ENCODE results near the gene NUDT22.

NUDT22 gene

GRCh38 chr11:64225608-64226506 lies at the start of gene NUDT22, which contains the start of gene TRPT1:
Gene NUDT22 (plus strand): TSS chr11:64226274. CDS start chr11:64226653, 379 bp downstream.
Gene TRPT1 (minus strand): TSS chr11:64226186. CDS start chr11:64225860, 326 bp downstream.
- H3K4me3 Mint-ChIP-seq: peak within 1 kb of the TSS; percentile 86
- TF ChIP-seq CTCF (IDR thresholded peaks at IDR 0.05): peak; percentile 18
- no peaks in the 10 kb centered on the region for H3K36me3 Mint-ChIP-seq (ENCODE audit: low read depth)
- peak; percentile 96 for DNase-seq
- no peaks in the 10 kb centered on the region for H3K9me3 Mint-ChIP-seq
- H3K4me1 Mint-ChIP-seq: peaks cover 39% of the 10 kb centered on the region
- peak within 1 kb of the TSS; percentile 93 for H3K27ac Mint-ChIP-seq
- H3K27me3 Mint-ChIP-seq (ENCODE audit: low read depth, poor library complexity): no peaks in the 10 kb centered on the region

GRCh38 chr11:64176751-64177150 lies 49.3 kb upstream of the NUDT22 start:
- Mint-ChIP-seq H3K27me3 (ENCODE audit: low read depth, poor library complexity) (peaks cover 4% of the 10 kb centered on the region), H3K4me1 (peaks cover 15% of the 10 kb centered on the region), H3K36me3 (ENCODE audit: low read depth) (peaks cover 25% of the 10 kb centered on the region), H3K4me3 (no peak overlapping the region), H3K9me3 (peaks cover 15% of the 10 kb centered on the region), H3K27ac (no peak overlapping the region)
- TF ChIP-seq CTCF (IDR thresholded peaks at IDR 0.05): no peak
- no peak for DNase-seq

GRCh38 chr11:64178203-64178602 lies 47.9 kb upstream of the NUDT22 start:
- H3K9me3 Mint-ChIP-seq: peaks cover 15% of the 10 kb centered on the region
- H3K27me3 Mint-ChIP-seq (ENCODE audit: low read depth, poor library complexity): peaks cover 4% of the 10 kb centered on the region
- H3K4me1 Mint-ChIP-seq: peaks cover 26% of the 10 kb centered on the region
- no peak overlapping the region for H3K4me3 Mint-ChIP-seq
- H3K27ac Mint-ChIP-seq: no peak overlapping the region
- DNase-seq: no peak
- H3K36me3 Mint-ChIP-seq (ENCODE audit: low read depth): peaks cover 25% of the 10 kb centered on the region
- no peak for TF ChIP-seq CTCF (IDR thresholded peaks at IDR 0.05)

GRCh38 chr11:64178951-64179639 lies 47.0 kb upstream of the NUDT22 start:
- TF ChIP-seq CTCF (IDR thresholded peaks at IDR 0.05): no peak

GRCh38 chr11:64180891-64181290 lies 45.2 kb upstream of the NUDT22 start:
- no peak overlapping the region for H3K27ac Mint-ChIP-seq
- peaks cover 45% of the 10 kb centered on the region for H3K4me1 Mint-ChIP-seq
- H3K36me3 Mint-ChIP-seq (ENCODE audit: low read depth): peaks cover 14% of the 10 kb centered on the region
- H3K4me3 Mint-ChIP-seq: peak overlapping the region; percentile 8
- no peak for DNase-seq
- H3K27me3 Mint-ChIP-seq (ENCODE audit: low read depth, poor library complexity): no peaks in the 10 kb centered on the region
- no peaks in the 10 kb centered on the region for H3K9me3 Mint-ChIP-seq
- no peak for TF ChIP-seq CTCF (IDR thresholded peaks at IDR 0.05)

More at GRCh38 chr11:64178951-64179639, 47.0 kb upstream of the NUDT22 start:
- peaks cover 2% of the 10 kb centered on the region for H3K27me3 Mint-ChIP-seq (ENCODE audit: low read depth, poor library complexity)
- H3K27ac Mint-ChIP-seq: no peak overlapping the region
- peaks cover 35% of the 10 kb centered on the region for H3K4me1 Mint-ChIP-seq
- no peak overlapping the region for H3K4me3 Mint-ChIP-seq
- H3K36me3 Mint-ChIP-seq (ENCODE audit: low read depth): peaks cover 18% of the 10 kb centered on the region
- no peak for DNase-seq
- peaks cover 6% of the 10 kb centered on the region for H3K9me3 Mint-ChIP-seq

Data from nephron progenitor cell (in vitro differentiated cells).